Fibroblast of the aortic adventitia (primary cell): ENCODE data around the gene GPC6. TPM values are rescaled to one million over a fixed set of nuclear protein-coding genes. Genes with fewer than 3 reads are reported as not detected.
A peak's percentile ranks its signal among the peaks of the same experiment; 100 is the strongest.

Experiments used
- DNase-seq: peaks from one replicate; pipeline ENCODE4 v3.0.0-alpha.2; 2010; ENCODE audit warnings: low read depth
- H3K4me3 ChIP-seq: 2 replicates; pipeline ENCODE4 v1.5.1; 2011; ENCODE audit warnings: low read depth, mild to moderate bottlenecking, control low read depth, low read length, moderate library complexity
- total RNA-seq: library from RNA; depleted of rRNA; stranded (reverse); fragments of >200 nt; gene quantifications from 2 replicates; pipeline ENCODE4 v1.2.3, GENCODE V29; 2012; ENCODE audit warnings: low replicate concordance
- TF ChIP-seq, protein P1 (sequence below): IDR thresholded peaks from 2 replicates; pipeline ENCODE4 v1.5.1; 2011; ENCODE audit warnings: mild to moderate bottlenecking, low read length, control low read depth, inconsistent platforms; ENCODE audit not compliant: insufficient read depth

GPC6 gene
- total RNA-seq, 1 donor = 92.6 TPM

DNA sequence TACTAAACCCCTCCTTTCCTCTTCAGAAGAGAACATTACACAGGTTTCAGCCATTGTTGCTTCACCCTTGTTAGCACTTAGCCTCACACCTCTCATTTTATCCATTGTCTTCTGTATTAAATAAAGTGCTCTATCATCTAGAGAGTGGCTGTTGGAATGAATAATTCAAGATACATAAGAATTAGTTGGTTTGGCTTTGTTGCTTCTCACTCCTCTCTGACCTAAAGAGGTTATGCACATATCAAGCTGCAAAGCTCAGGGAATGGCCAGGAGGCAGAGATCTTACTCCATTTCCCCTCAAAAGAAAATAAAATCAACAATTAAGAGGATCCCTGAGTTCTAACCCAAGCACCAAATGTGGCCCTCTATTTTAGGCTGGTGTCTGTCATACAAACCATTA, 1173.2 kb downstream of the GPC6 start:
- no peak for DNase-seq
- H3K4me3 ChIP-seq = no peak overlapping the region
- TF ChIP-seq, protein P1, sequence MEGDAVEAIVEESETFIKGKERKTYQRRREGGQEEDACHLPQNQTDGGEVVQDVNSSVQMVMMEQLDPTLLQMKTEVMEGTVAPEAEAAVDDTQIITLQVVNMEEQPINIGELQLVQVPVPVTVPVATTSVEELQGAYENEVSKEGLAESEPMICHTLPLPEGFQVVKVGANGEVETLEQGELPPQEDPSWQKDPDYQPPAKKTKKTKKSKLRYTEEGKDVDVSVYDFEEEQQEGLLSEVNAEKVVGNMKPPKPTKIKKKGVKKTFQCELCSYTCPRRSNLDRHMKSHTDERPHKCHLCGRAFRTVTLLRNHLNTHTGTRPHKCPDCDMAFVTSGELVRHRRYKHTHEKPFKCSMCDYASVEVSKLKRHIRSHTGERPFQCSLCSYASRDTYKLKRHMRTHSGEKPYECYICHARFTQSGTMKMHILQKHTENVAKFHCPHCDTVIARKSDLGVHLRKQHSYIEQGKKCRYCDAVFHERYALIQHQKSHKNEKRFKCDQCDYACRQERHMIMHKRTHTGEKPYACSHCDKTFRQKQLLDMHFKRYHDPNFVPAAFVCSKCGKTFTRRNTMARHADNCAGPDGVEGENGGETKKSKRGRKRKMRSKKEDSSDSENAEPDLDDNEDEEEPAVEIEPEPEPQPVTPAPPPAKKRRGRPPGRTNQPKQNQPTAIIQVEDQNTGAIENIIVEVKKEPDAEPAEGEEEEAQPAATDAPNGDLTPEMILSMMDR = no peak

DNA sequence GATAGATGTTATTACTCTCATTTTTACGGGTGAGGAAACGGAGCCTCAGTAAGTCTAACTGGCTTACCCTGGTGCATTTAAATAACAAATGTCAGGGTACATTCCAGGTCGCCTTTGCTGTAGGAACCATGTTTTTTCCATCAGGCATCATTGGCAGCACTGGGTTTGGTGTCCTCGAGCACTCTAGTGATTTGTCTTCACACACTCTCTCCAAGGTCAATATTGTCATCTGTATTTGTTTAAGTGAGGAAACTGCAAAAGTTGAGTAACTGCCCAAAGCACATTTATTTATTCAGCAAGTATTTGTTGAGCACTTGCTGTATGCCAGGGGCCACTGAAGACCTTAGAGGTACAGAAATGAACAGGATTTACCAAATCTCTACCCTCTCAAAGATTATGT, 1174.3 kb downstream of the GPC6 start:
- no peak for DNase-seq
- H3K4me3 ChIP-seq = no peak overlapping the region
- TF ChIP-seq, protein P1 = no peak

GRCh38 chr13:94408314-94409036, 1181.9 kb downstream of the GPC6 start:
- no peak overlapping the region for H3K4me3 ChIP-seq
- TF ChIP-seq, protein P1 = no peak
- no peak for DNase-seq

DNA sequence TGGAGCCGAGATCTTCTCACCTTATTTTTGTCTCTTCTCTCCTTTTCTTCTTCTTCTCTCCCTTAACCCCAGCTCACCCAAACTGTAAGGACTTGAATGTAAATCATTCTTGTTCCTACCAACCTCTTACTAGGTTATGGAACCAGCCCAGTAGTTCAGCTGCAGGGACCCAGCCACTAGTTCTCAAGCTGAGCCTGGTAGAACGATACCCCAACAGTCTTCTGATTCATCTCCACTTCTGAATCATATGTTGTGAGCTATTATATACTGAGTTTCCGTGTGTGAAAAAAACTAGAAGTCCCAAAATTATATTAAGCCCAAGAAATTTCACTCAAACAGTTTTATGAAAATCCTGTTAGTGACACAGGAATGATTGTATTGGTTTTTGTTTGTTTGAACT, 1185.1 kb downstream of the GPC6 start:
- TF ChIP-seq, protein P1 = no peak
- H3K4me3 ChIP-seq = no peak overlapping the region
- DNase-seq = no peak

DNA sequence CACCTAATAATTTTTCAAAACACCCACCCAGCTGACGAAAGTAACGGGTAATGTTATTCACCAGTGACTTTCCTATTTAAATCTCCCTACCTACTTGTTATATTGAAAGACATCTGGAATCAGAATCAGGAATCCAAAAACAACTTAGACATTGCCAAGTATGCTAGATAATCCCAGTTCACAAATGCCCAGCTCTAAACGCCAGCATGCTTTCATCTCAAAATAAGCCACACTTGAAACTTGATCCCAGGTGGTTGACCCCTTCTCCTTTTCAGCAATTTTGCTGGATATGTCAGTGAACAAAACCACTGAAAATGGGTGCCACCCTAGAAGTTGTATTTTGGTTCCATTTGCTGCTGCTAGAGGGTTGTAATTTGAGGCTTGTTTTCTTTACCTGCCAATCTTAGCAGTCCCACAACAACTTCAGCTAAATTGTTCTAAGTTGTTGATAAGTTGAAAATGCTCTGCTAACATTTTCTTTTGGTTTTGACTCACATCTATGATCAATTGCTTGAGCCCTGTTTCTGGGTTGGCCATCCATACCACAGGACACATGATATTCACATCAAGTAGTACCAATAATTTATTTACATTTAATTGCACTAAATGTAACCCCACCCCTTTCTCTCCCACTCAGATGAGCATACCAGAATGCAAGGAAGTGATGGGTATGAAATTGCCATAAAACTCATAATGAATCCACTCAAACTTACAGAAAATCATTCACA, 1186.4 kb downstream of the GPC6 start:
- TF ChIP-seq, protein P1 = no peak
- peak; percentile 9 for DNase-seq
- H3K4me3 ChIP-seq = no peak overlapping the region

GRCh38 chr13:94413598-94413944, 1187.0 kb downstream of the GPC6 start:
- DNase-seq = no peak
- TF ChIP-seq, protein P1 = no peak
- H3K4me3 ChIP-seq = no peak overlapping the region

DNA sequence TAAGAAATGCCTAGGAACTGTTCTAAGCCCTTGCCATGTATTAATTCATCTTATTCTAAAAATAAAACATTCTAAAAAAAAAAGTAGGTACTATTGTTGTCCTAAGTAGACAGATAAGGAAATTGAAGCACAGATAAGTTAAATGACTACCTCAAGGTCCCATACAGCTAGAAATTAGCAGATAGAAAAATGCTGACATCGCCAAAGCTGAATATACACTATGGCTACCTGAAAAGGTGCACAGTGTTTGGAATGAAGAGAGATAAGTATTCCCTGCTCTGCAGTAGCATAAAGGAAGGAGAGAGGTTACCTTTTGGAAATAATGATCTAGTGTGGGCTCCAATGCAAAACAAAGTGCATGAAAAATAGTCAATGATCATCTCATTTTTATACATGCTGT, 1187.5 kb downstream of the GPC6 start:
- DNase-seq = no peak
- TF ChIP-seq, protein P1 = no peak
- H3K4me3 ChIP-seq = no peak overlapping the region
